ENCODE data around the gene CTPS1. TPM values are rescaled to one million over a fixed set of nuclear protein-coding genes. Genes with fewer than 3 reads are reported as not detected.

The CTPS1 gene
- total and polyA plus RNA-seq, 2 of the 13 experiments (the other 11 are each of a cell fraction or from before 2014, with no cell fraction given): 9.6 to 42.8 TPM

GRCh38 chr1:41051022-41051421 lies 71.5 kb downstream of the CTPS1 start:
- Histone ChIP-seq H3K9ac (ENCODE audit: insufficient read depth, low read depth, low read length) (no peak overlapping the region), H3K4me2 (ENCODE audit: low read depth, low read length) (no peak overlapping the region), H4K20me1 (ENCODE audit: insufficient read depth, low read length) (no peaks in the 10 kb centered on the region), H3K27ac (ENCODE audit: extremely low read length, insufficient read depth, low read length) (no peak overlapping the region), H3K4me3 (replicated peaks in 1 of 3; ENCODE audit: insufficient read depth in 1 of 3, low read depth in 2 of 3, low read length in 3 of 3) (no peak overlapping the region), H3K27me3 (ENCODE audit: control insufficient read depth in 1 of 2, insufficient read depth in 2 of 2, low read length in 2 of 2) (no peaks in the 10 kb centered on the region), H3K36me3 (replicated peaks in 1 of 2; ENCODE audit: control insufficient read depth in 1 of 2, insufficient read depth in 2 of 2, low read length in 2 of 2) (peaks cover 17 to 51% of the 10 kb centered on the region in 2 experiments), H2AFZ (ENCODE audit: low read length) (no peak overlapping the region), H3K79me2 (ENCODE audit: insufficient read depth, low read length) (no peaks in the 10 kb centered on the region), H3K9me3 (ENCODE audit: low read length) (no peaks in the 10 kb centered on the region), H3K4me1 (ENCODE audit: insufficient read depth, low read length) (no peaks in the 10 kb centered on the region)
- no peak for TF ChIP-seq ZNF569 (CRISPR knock-in tag; IDR thresholded peaks at IDR 0.05; ENCODE audit: borderline replicate concordance)
- TF ChIP-seq ZNF768 (CRISPR knock-in tag; IDR thresholded peaks at IDR 0.05): no peak
- TF ChIP-seq ZFP36L2 (CRISPR knock-in tag; IDR thresholded peaks at IDR 0.05): no peak
- TF ChIP-seq GFI1 (CRISPR knock-in tag; IDR thresholded peaks at IDR 0.05; ENCODE audit: borderline replicate concordance): no peak
- TF ChIP-seq IRF9 (CRISPR knock-in tag; IDR thresholded peaks at IDR 0.05; ENCODE audit: borderline replicate concordance): no peak
- TF ChIP-seq ZNF326 (CRISPR knock-in tag; IDR thresholded peaks at IDR 0.05; ENCODE audit: borderline replicate concordance): no peak
- TF ChIP-seq ZNF282 (IDR thresholded peaks at IDR 0.05; ENCODE audit: partially characterized antibody): no peak
- no TSS peak for BruUV-seq (replicated peaks)
- POLR2A ChIA-PET: no interaction called here
- 97% methylated on average over 1 of the region's 1 CpG for WGBS (ENCODE audit: low lambda C conversion rate)
- no peak for FAIRE-seq
- intact Hi-C loops (cut with micrococcal nuclease; ENCODE audit: unreplicated experiment) (no loop called here), in situ Hi-C loops (cut with HindIII; ENCODE audit: extremely low pct_ligation_motif_present, low pct_unique_long_range_greater_than_20kb) (no loop called here)
- no peak for ATAC-seq
- CTCF ChIA-PET (ENCODE audit: low intra/inter-chr PET ratio, low total read pairs): no interaction called here
- DNase-seq (ENCODE audit: low spot score): no peak

GRCh38 chr1:41053316-41053715 lies 73.8 kb downstream of the CTPS1 start:
- intact Hi-C loops (cut with micrococcal nuclease; ENCODE audit: unreplicated experiment): no loop called here
- Histone ChIP-seq H2AFZ (ENCODE audit: low read length) (no peak overlapping the region), H3K9me3 (ENCODE audit: low read length) (no peaks in the 10 kb centered on the region), H3K9ac (ENCODE audit: insufficient read depth, low read depth, low read length) (no peak overlapping the region), H3K4me3 (replicated peaks in 1 of 3; ENCODE audit: insufficient read depth in 1 of 3, low read depth in 2 of 3, low read length in 3 of 3) (no peak overlapping the region), H3K27me3 (ENCODE audit: control insufficient read depth in 1 of 2, insufficient read depth in 2 of 2, low read length in 2 of 2) (no peaks in the 10 kb centered on the region), H3K36me3 (replicated peaks in 1 of 2; ENCODE audit: control insufficient read depth in 1 of 2, insufficient read depth in 2 of 2, low read length in 2 of 2) (peaks cover 11 to 39% of the 10 kb centered on the region in 2 experiments), H3K79me2 (ENCODE audit: insufficient read depth, low read length) (no peaks in the 10 kb centered on the region), H3K4me1 (ENCODE audit: insufficient read depth, low read length) (no peaks in the 10 kb centered on the region), H4K20me1 (ENCODE audit: insufficient read depth, low read length) (no peaks in the 10 kb centered on the region), H3K4me2 (ENCODE audit: low read depth, low read length) (no peak overlapping the region), H3K27ac (ENCODE audit: extremely low read length, insufficient read depth, low read length) (no peak overlapping the region)
- DNase-seq (ENCODE audit: low spot score) (no peak), FAIRE-seq (no peak), ATAC-seq (no peak)
- in situ Hi-C loops (cut with HindIII; ENCODE audit: extremely low pct_ligation_motif_present, low pct_unique_long_range_greater_than_20kb): no loop called here
- POLR2A ChIA-PET: no interaction called here
- no TSS peak for BruUV-seq (replicated peaks)
- 100% methylated on average over 2 of the region's 2 CpGs for WGBS (ENCODE audit: low lambda C conversion rate)
- CTCF ChIA-PET (ENCODE audit: low intra/inter-chr PET ratio, low total read pairs): no interaction called here
- TF ChIP-seq ZNF605 (CRISPR knock-in tag; IDR thresholded peaks at IDR 0.05) (no peak), BCLAF1 (IDR thresholded peaks at IDR 0.05) (no peak), ZNF44 (CRISPR knock-in tag; IDR thresholded peaks at IDR 0.05) (no peak), MXD3 (CRISPR knock-in tag; IDR thresholded peaks at IDR 0.05) (no peak), THAP9 (CRISPR knock-in tag; IDR thresholded peaks at IDR 0.05; ENCODE audit: borderline replicate concordance) (no peak)
